WTC11 (cell line): ENCODE results near the gene TAS2R42.

Experiments used
- CTCF ChIP-seq: fragments of 200-600 bp; IDR thresholded peaks from 2 replicates; pipeline ENCODE4 v1.8.0; 2022; ENCODE audit warnings: antibody characterized with exemption
- FOXP1 ChIP-seq: sonication (generic); formaldehyde crosslinking; IDR thresholded peaks from 2 replicates; pipeline ENCODE4 v1.8.0; 2022; ENCODE audit warnings: missing genetic modification reagents, mild to moderate bottlenecking, moderate library complexity, borderline replicate concordance
- TF ChIP-seq, protein P1 (sequence below): sonication (generic); formaldehyde crosslinking; conservative IDR thresholded peaks from 2 replicates; pipeline ENCODE4 v1.8.1; 2022; ENCODE audit warnings: mild to moderate bottlenecking, missing genetic modification reagents

DNA sequence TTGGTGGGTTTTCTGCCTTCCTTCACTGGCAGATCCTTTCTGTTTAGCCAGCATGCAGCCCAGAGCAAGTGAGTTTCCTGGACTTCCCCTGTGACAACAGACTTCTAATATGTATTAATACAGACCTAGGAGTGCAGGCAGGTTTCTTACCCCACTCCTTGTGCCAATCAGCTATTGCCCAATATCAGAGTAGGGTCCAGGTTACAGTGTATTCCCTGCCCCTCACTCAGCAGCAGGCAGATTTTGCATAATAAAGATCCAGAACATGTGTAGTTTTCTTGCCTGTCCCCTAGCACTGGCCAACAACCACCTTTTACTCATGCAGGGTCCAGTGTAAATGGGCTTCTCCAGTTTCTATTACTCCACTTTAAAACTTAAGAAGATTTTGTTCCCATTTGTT lies 20.4 kb downstream of the TAS2R42 start:
- TF ChIP-seq CTCF (no peak), FOXP1 (no peak)
- TF ChIP-seq, protein P1, sequence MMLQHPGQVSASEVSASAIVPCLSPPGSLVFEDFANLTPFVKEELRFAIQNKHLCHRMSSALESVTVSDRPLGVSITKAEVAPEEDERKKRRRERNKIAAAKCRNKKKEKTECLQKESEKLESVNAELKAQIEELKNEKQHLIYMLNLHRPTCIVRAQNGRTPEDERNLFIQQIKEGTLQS (CRISPR knock-in tag), result no peak
